T-helper 17 cell (primary cell): ENCODE measurements around the gene SECISBP2. TPM values are rescaled to one million over a fixed set of nuclear protein-coding genes. Genes with fewer than 3 reads are reported as not detected.
A peak's percentile ranks its signal among the peaks of the same experiment; 100 is the strongest.
"Not testable (repeated sequence)": the region's sequence is repeated elsewhere in the genome, so short reads cannot be mapped to it uniquely, and the experiment has no call there.

ENCODE experiments used
- ATAC-seq: fragments of 150-1000 bp; cut with Tn5 transposase; 2 replicates; pipeline ENCODE4 v1.10.0; 2021; ENCODE audit warnings: mild to moderate bottlenecking, moderate library complexity
- DNase-seq, 3 donors: peaks; one replicate each; pipeline versions ENCODE4 v3.0.0 to v3.0.0-alpha.2; 2020 to 2021
- H3K9me3 ChIP-seq: one replicate; pipeline ENCODE4 v1.7.0; 2013; ENCODE audit warnings: low read length, mild to moderate bottlenecking; ENCODE audit not compliant: control insufficient read depth, poor library complexity, severe bottlenecking
- H3K27ac Mint-ChIP-seq: one replicate; pipeline ENCODE4 v1.8.0; 2022; ENCODE audit warnings: mild to moderate bottlenecking, moderate library complexity, mixed read lengths
- H3K27me3 Mint-ChIP-seq: one replicate; pipeline ENCODE4 v1.8.0; 2022; ENCODE audit warnings: mixed read lengths
- H3K36me3 Mint-ChIP-seq: one replicate; pipeline ENCODE4 v1.8.0; 2022; ENCODE audit warnings: low read depth, mixed read lengths
- H3K4me1 Mint-ChIP-seq: one replicate; pipeline ENCODE4 v1.8.0; 2022; ENCODE audit warnings: mild to moderate bottlenecking, mixed read lengths
- H3K4me3 Mint-ChIP-seq: one replicate; pipeline ENCODE4 v1.8.0; 2022; ENCODE audit warnings: mild to moderate bottlenecking, moderate library complexity, mixed read lengths
- total RNA-seq, 4 donors: library from RNA in 2 of 4; stranded (reverse) in 2 of 4; gene quantifications; one replicate each; pipeline ENCODE4 v1.2.3 and lab custom pipeline; 2022 to 2026

SECISBP2 gene
- total RNA-seq (100 to 1,000 TPM; 106 to 115 TPM), total RNA-seq (lab: John Stamatoyannopoulos, UW) (178 to 199 reads per million in 2 donors)

- Mint-ChIP-seq H3K36me3 (peaks cover 7% of the 10 kb centered on the region), H3K4me3 (peak within 1 kb of the TSS; percentile 88), H3K4me1 (peaks cover 33% of the 10 kb centered on the region), H3K27me3 (no peaks in the 10 kb centered on the region), H3K27ac (peak within 1 kb of the TSS; percentile 96)
- peak; percentile 87 to 88 (median 88) for DNase-seq
- ATAC-seq: peak; percentile 91
- no peaks in the 10 kb centered on the region for H3K9me3 ChIP-seq
These were observed at the start of gene SECISBP2 for GRCh38 chr9:89318123-89319014. Gene SECISBP2, plus strand, starts transcription at chr9:89318500. Its CDS starts 77 bp downstream, at chr9:89318577.

DNA sequence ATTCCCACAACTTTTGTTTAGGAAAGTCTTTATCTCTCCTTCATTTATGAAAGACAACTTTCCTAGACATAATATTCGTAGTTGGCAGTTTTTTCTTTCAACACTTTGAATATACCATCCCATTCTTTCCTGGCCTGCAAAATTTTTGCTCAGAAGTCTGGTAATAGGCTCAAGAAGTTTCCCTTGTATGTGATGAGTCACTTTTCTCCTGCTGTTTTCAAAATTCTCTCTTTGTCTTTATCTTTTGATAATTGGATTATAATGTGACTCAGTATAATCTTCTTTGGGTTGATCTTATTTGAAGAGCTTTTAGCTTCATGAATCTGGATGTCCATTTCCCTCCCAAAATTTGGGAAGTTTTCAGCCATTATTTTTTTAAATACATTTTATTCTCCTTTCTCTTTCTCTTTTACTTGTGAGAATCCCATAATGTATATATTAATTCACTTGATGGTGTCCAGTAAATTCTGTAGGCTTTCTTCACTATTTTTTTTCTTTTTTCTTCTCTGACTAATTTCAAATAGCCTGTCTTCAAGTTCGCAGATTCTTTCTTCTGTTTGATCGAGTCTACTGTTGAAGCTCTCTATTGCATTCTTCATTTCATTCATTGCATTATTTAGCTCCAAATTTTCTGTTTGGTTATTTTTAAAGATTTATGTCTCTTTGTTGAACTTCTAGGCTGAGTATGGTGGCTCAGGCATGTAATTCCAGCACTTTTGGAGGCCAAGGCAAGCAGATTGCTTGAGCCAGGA is 44.6 kb upstream of the SECISBP2 start:
- DNase-seq (no peak), ATAC-seq (no peak)
- Mint-ChIP-seq H3K4me1 (peaks cover 12% of the 10 kb centered on the region), H3K4me3 (no peak overlapping the region), H3K27me3 (no peaks in the 10 kb centered on the region), H3K27ac (no peak overlapping the region), H3K36me3 (peaks cover 3% of the 10 kb centered on the region)
- peaks cover 6% of the 10 kb centered on the region for H3K9me3 ChIP-seq

- peaks cover 6% of the 10 kb centered on the region for H3K9me3 ChIP-seq
- Mint-ChIP-seq H3K27ac (no peak overlapping the region), H3K4me1 (peaks cover 14% of the 10 kb centered on the region), H3K27me3 (no peaks in the 10 kb centered on the region), H3K36me3 (peaks cover 3% of the 10 kb centered on the region), H3K4me3 (no peak overlapping the region)
- DNase-seq (no peak), ATAC-seq (no peak)
These were observed 43.5 kb upstream of the SECISBP2 start for GRCh38 chr9:89274838-89275237.

- H3K4me3 Mint-ChIP-seq, H3K27ac Mint-ChIP-seq, H3K36me3 Mint-ChIP-seq, DNase-seq, ATAC-seq, H3K9me3 ChIP-seq, H3K27me3 Mint-ChIP-seq: not testable (repeated sequence)
- H3K4me1 Mint-ChIP-seq: peaks cover 16% of the 10 kb centered on the region
These were observed 42.3 kb upstream of the SECISBP2 start for GRCh38 chr9:89276040-89276439.

DNA sequence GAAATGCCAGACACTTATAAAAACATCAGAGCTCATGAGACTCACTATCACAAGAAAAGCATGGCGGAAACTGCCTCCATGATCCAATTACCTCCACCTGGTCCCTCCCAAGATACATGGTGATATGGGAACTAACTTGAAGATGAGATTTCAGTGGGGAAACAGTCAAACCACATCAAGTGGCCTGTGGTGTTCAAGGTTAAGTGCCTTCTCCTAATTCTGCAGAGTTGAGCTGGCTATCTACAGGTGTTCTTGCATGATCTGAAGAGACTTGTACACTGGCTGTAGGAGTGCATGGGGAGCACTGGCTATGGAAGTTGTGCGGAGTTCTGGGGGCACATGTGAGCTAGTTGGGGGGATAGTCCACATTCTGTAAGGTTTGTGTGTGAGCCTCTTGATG is 41.3 kb upstream of the SECISBP2 start:
- Mint-ChIP-seq H3K27me3 (no peaks in the 10 kb centered on the region), H3K36me3 (peaks cover 3% of the 10 kb centered on the region), H3K27ac (no peak overlapping the region), H3K4me1 (peaks cover 16% of the 10 kb centered on the region), H3K4me3 (peak overlapping the region; percentile 56)
- peaks cover 6% of the 10 kb centered on the region for H3K9me3 ChIP-seq
- ATAC-seq (no peak), DNase-seq (no peak)

DNA sequence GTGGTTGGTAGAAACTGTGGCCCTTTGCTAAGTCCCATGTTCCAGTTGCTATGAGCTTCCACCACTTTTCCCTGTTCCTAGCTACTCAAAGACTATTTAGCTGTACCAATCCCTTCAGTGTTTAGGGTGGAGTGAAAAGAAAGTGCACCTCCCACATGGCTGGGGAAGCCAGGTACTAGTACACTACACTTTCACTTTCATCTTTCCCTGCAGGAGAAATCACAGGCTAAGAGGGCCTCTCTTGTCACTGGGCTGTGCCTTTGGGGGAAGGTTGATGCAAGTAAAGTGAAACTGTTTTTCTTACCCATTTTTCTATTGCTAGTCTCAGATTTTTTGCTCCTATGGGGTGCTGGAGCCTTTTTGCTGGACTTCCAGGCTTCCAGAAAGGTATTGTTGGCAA is 40.8 kb upstream of the SECISBP2 start:
- H3K4me1 Mint-ChIP-seq: peaks cover 16% of the 10 kb centered on the region
- H3K27me3 Mint-ChIP-seq: no peaks in the 10 kb centered on the region
- peak overlapping the region; percentile 56 for H3K4me3 Mint-ChIP-seq
- peaks cover 6% of the 10 kb centered on the region for H3K9me3 ChIP-seq
- ATAC-seq: peak; percentile 32
- no peak overlapping the region for H3K27ac Mint-ChIP-seq
- H3K36me3 Mint-ChIP-seq: peaks cover 3% of the 10 kb centered on the region
- DNase-seq: no peak

DNA sequence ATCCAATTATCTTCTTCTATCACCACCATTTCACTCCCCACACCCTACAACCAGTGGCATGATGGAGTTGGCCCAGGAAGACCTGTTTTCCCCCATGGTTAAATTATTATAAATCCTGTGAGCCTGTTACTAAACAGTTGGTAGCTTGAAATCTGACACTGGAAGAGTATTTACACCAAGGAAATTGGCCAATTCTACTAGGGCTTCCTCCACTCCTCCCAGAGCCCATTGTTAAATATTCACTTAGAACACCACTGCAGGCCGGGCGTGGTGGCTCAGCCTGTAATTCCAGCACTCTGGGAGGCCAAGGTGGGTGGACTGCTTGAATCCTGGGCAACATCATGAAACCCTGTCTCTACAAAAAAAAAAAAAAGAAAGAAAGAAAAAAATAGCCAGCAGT is 39.7 kb upstream of the SECISBP2 start:
- H3K4me1 Mint-ChIP-seq: peaks cover 16% of the 10 kb centered on the region
- no peak overlapping the region for H3K27ac Mint-ChIP-seq
- no peak overlapping the region for H3K4me3 Mint-ChIP-seq
- ATAC-seq (no peak), DNase-seq (no peak)
- peaks cover 3% of the 10 kb centered on the region for H3K36me3 Mint-ChIP-seq
- H3K27me3 Mint-ChIP-seq: no peaks in the 10 kb centered on the region
- H3K9me3 ChIP-seq: peaks cover 4% of the 10 kb centered on the region

GRCh38 chr9:89278997-89279739 is 39.1 kb upstream of the SECISBP2 start:
- no peaks in the 10 kb centered on the region for H3K9me3 ChIP-seq
- DNase-seq: no peak
- ATAC-seq: peak; percentile 51
- Mint-ChIP-seq H3K36me3 (peaks cover 3% of the 10 kb centered on the region), H3K27ac (no peak overlapping the region), H3K4me3 (no peak overlapping the region), H3K27me3 (no peaks in the 10 kb centered on the region), H3K4me1 (peaks cover 18% of the 10 kb centered on the region)

DNA sequence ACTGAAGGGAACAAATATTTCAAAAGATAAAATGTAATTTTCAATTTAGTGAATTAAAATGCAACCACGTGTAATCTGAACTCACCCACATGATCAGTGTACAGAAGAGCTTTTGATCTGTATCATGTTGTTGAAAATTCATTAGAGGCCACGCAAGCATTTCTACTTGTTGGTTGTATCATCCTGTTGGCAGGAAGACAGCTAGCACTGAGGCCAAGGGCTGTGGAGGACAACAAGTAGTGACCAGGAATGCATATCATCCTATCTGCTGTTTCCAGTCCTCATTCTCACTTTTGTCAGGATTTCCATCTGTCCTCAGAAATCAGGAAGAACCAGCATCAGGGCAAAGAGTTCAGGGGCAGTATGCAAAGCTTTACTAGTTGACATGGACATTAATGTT is 37.2 kb upstream of the SECISBP2 start:
- H3K9me3 ChIP-seq: no peaks in the 10 kb centered on the region
- Mint-ChIP-seq H3K4me1 (peaks cover 18% of the 10 kb centered on the region), H3K27ac (no peak overlapping the region), H3K27me3 (no peaks in the 10 kb centered on the region), H3K4me3 (no peak overlapping the region), H3K36me3 (peaks cover 3% of the 10 kb centered on the region)
- DNase-seq (no peak), ATAC-seq (no peak)

- not testable (repeated sequence) for ATAC-seq, H3K27ac Mint-ChIP-seq, H3K9me3 ChIP-seq, H3K36me3 Mint-ChIP-seq, H3K27me3 Mint-ChIP-seq, DNase-seq, H3K4me1 Mint-ChIP-seq
- H3K4me3 Mint-ChIP-seq: peak overlapping the region; percentile 61
These were observed 35.9 kb upstream of the SECISBP2 start for GRCh38 chr9:89282248-89282968.

DNA sequence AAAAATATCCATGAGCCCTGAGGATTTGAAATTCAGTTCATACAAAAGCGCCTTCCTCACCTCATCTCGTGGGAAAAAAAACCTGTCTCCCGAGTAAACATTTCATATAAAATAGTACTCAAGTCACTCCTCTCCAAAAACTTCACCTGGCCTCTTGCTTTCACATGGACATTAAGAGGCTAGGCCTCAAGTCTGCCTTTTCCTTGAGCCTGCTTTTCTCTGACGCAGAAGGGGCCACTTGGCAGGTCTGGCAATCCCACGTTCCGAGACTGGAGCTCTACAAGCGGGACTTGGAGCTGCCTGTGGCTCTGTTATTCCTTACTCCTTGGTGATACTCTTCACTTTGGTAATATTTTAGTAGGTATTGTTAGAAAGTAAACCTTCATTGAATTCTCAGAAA is 34.2 kb upstream of the SECISBP2 start:
- DNase-seq: no peak
- H3K9me3 ChIP-seq: no peaks in the 10 kb centered on the region
- Mint-ChIP-seq H3K27me3 (no peaks in the 10 kb centered on the region), H3K27ac (no peak overlapping the region), H3K4me1 (peaks cover 6% of the 10 kb centered on the region), H3K36me3 (no peaks in the 10 kb centered on the region), H3K4me3 (no peak overlapping the region)
- ATAC-seq: no peak

DNA sequence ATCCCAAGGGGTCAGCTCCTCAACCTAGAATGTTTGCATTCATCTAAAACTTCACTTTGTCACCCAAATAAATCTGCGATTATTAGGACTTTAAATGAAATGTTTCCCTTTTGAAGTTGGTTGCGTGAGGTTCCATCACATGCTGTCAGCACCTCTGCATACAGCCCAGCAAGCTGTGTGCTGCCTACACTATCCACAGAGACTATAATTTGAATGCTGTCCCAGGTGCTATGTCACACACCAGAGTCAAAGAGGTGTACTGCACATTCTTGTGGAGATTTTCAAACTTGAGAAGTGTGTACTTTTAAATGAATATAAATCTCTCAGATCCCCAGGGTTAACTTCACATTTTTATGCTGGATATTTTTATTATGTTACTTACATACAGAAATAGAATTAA is 26.6 kb upstream of the SECISBP2 start:
- Mint-ChIP-seq H3K27me3 (peaks cover 13% of the 10 kb centered on the region), H3K27ac (no peak overlapping the region), H3K4me1 (no peaks in the 10 kb centered on the region), H3K36me3 (peaks cover 7% of the 10 kb centered on the region), H3K4me3 (no peak overlapping the region)
- ATAC-seq (no peak), DNase-seq (no peak)
- H3K9me3 ChIP-seq: peaks cover 2% of the 10 kb centered on the region
